Keratinocyte (primary cell): Measurements from ENCODE around the gene TMEM243.

ENCODE experiments used
- EZH2 ChIP-seq: IDR thresholded peaks from one replicate; pipeline ENCODE4 v1.6.1; 2012; ENCODE audit warnings: inconsistent platforms, mild to moderate bottlenecking, low read length, moderate library complexity
- TF ChIP-seq, protein P1 (sequence below), 3 experiments: IDR thresholded peaks in 1 of 3; conservative IDR thresholded peaks in 1 of 3; optimal IDR thresholded peaks in 1 of 3; 2 replicates in 2 of 3; 3 replicates in 1 of 3; pipeline versions ENCODE3 to v1.5.1; 2011; ENCODE audit warnings: low read length in 3 of 3, mild to moderate bottlenecking in 3 of 3, moderate library complexity in 2 of 3, control low read depth in 1 of 3, inconsistent platforms in 1 of 3; ENCODE audit not compliant: insufficient read depth in 2 of 3; ENCODE audit errors: extremely low read depth in 1 of 3

DNA sequence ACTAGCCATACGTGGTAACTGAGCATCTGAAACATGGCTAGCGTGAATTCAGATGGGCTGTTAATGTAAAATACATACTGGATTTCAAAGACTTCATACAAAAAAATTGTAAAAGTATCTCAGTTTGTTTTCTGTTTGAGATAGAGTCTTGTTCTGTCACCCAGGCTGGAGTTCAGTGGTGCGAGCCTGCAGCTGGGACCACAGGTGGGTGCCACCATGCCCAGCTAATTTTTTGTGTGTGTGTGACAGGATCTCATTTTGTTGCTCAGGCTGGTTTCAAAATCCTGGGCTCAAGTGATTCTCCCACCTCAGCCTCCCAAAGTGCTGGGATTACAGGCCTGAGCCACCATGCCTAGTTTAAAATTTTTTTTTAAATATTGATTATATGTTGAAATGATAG, 4.5 kb downstream of the TMEM243 start:
- TF ChIP-seq EZH2 = no peak
- TF ChIP-seq, protein P1, sequence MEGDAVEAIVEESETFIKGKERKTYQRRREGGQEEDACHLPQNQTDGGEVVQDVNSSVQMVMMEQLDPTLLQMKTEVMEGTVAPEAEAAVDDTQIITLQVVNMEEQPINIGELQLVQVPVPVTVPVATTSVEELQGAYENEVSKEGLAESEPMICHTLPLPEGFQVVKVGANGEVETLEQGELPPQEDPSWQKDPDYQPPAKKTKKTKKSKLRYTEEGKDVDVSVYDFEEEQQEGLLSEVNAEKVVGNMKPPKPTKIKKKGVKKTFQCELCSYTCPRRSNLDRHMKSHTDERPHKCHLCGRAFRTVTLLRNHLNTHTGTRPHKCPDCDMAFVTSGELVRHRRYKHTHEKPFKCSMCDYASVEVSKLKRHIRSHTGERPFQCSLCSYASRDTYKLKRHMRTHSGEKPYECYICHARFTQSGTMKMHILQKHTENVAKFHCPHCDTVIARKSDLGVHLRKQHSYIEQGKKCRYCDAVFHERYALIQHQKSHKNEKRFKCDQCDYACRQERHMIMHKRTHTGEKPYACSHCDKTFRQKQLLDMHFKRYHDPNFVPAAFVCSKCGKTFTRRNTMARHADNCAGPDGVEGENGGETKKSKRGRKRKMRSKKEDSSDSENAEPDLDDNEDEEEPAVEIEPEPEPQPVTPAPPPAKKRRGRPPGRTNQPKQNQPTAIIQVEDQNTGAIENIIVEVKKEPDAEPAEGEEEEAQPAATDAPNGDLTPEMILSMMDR (optimal IDR thresholded peaks at IDR 0.05 in 1 of 3, IDR thresholded peaks at IDR 0.05 in 1 of 3, conservative IDR thresholded peaks at IDR 0.05 in 1 of 3; ENCODE audit: extremely low read depth in 1 of 3, insufficient read depth in 2 of 3, low read length in 3 of 3) = no peak
